WERI-Rb-1 (cell line): ENCODE results near the gene RYR3.

Experiments used
- DNase-seq: peaks from one replicate; pipeline ENCODE4 v3.0.0-alpha.2; 2020
- H3K27ac ChIP-seq: fragments of 250-450 bp; sonication (Bioruptor Pico); 2 replicates; pipeline ENCODE4 v1.5.1; 2020; ENCODE audit warnings: mild to moderate bottlenecking, moderate library complexity
- H3K27me3 ChIP-seq: fragments of 250-450 bp; sonication (Bioruptor Pico); 2 replicates; pipeline ENCODE4 v1.5.1; 2021; ENCODE audit warnings: mild to moderate bottlenecking, low read depth, moderate library complexity; ENCODE audit not compliant: insufficient read depth, severe bottlenecking
- H3K36me3 ChIP-seq: fragments of 250-450 bp; sonication (Bioruptor Pico); 2 replicates; pipeline ENCODE4 v1.5.1; 2020; ENCODE audit warnings: mild to moderate bottlenecking, moderate library complexity
- H3K4me3 ChIP-seq: 2 replicates; pipeline ENCODE4 v1.5.1; 2011; ENCODE audit warnings: low read depth, mild to moderate bottlenecking, control low read depth, low read length
- H3K9me3 ChIP-seq: fragments of 250-450 bp; sonication (Bioruptor Pico); 2 replicates; pipeline ENCODE4 v1.5.1; 2021; ENCODE audit warnings: mild to moderate bottlenecking, moderate library complexity; ENCODE audit not compliant: severe bottlenecking
- TF ChIP-seq, protein P1 (sequence below): IDR thresholded peaks from 2 replicates; pipeline ENCODE4 v1.5.1; 2011; ENCODE audit warnings: low read depth, mild to moderate bottlenecking, control low read depth, inconsistent platforms, low read length

RYR3 gene

DNA sequence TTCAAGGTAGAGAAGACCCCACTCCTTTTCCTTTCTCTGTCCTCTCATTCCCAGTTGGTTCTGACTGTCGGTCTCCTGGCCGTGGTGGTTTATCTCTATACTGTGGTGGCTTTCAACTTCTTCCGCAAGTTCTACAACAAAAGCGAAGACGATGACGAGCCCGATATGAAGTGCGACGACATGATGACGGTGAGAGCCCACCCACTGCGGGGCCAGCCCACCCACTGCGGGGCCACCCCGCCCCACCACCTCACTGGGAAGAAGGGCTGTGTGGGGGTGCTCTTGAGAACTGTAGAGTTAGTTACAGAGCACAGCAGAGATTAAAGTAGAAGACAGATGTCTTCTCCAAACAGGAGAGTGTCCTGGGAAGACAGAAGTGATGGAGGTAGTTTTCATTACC is 547.0 kb downstream of the RYR3 start:
- no peak for DNase-seq
- no peaks in the 10 kb centered on the region for H3K27me3 ChIP-seq
- no peaks in the 10 kb centered on the region for H3K9me3 ChIP-seq
- H3K4me3 ChIP-seq, result no peak overlapping the region
- no peak overlapping the region for H3K27ac ChIP-seq
- TF ChIP-seq, protein P1, sequence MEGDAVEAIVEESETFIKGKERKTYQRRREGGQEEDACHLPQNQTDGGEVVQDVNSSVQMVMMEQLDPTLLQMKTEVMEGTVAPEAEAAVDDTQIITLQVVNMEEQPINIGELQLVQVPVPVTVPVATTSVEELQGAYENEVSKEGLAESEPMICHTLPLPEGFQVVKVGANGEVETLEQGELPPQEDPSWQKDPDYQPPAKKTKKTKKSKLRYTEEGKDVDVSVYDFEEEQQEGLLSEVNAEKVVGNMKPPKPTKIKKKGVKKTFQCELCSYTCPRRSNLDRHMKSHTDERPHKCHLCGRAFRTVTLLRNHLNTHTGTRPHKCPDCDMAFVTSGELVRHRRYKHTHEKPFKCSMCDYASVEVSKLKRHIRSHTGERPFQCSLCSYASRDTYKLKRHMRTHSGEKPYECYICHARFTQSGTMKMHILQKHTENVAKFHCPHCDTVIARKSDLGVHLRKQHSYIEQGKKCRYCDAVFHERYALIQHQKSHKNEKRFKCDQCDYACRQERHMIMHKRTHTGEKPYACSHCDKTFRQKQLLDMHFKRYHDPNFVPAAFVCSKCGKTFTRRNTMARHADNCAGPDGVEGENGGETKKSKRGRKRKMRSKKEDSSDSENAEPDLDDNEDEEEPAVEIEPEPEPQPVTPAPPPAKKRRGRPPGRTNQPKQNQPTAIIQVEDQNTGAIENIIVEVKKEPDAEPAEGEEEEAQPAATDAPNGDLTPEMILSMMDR, result no peak
- H3K36me3 ChIP-seq, result no peaks in the 10 kb centered on the region

DNA sequence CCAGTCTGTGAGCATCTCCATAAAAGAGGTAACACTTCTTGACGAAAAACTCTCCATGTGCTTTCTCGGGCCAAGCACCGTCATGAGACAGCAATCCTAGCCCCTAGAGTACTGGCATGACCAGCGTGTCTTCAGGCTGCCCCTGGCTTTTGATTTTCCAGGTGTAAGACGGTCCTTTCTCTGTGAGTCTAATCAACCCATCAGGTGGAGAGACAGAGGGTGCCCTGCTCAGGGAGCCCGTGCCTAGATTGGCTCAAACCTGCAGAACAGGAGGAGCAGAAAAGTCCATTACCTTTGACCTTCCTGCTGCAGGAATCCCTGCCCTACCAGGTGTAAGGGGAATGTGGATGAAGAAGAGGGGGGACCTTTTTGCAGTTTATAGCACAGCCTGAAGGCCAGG is 548.1 kb downstream of the RYR3 start:
- Histone ChIP-seq H3K27me3 (no peaks in the 10 kb centered on the region), H3K9me3 (no peaks in the 10 kb centered on the region), H3K4me3 (no peak overlapping the region), H3K27ac (no peak overlapping the region), H3K36me3 (no peaks in the 10 kb centered on the region)
- DNase-seq, result no peak
- TF ChIP-seq, protein P1, result no peak

DNA sequence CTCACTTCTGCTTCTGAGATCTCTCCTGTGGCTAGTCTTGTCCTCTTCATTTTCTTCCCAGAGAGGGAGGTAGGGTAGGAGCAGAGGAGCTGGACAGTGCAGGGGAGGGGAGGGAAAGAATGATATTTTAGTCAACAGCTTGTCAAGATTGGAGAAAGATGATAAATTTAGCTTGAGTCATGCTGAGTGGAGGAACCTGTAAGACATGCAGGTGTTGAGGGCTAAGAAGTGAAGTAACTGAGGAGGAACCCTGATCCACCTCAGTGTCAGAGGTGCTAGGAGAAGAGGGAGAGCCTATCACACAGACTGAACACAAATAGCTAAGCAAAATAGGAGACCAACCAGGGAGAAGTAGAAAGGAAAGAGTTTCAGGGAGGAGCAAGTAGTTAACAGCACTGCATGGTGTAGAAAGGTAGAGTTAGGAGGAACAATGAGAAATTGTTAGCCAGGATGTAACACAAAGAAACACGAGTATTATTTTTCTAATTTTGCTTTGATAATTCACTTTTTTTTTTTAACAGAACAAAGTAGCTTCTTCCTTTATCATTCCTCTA is 549.3 kb downstream of the RYR3 start:
- Histone ChIP-seq H3K27me3 (no peaks in the 10 kb centered on the region), H3K27ac (no peak overlapping the region), H3K36me3 (no peaks in the 10 kb centered on the region), H3K4me3 (no peak overlapping the region), H3K9me3 (no peaks in the 10 kb centered on the region)
- DNase-seq, result no peak
- TF ChIP-seq, protein P1, result no peak

DNA sequence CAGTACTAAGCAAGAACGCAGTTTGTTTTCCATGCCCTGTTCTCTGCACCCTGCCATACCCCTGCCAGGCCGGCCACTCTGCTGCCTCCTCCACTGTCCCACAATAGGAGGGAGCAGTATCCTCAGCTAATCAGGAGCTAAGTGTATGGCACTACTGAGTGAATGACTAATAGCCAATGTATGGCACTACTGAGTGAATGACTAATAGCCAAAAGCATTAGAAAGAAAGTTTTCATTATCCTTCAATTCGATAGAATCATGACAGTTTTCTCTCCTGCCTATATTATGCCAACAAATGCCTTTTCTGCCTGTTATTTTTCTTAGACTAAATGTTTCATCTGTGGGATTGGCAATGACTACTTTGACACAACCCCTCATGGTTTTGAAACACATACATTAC is 550.0 kb downstream of the RYR3 start:
- Histone ChIP-seq H3K27ac (no peak overlapping the region), H3K36me3 (no peaks in the 10 kb centered on the region; the same call in 1 of the 2 replicates), H3K4me3 (no peak overlapping the region), H3K27me3 (no peaks in the 10 kb centered on the region), H3K9me3 (no peaks in the 10 kb centered on the region)
- TF ChIP-seq, protein P1, result no peak
- DNase-seq, result no peak

DNA sequence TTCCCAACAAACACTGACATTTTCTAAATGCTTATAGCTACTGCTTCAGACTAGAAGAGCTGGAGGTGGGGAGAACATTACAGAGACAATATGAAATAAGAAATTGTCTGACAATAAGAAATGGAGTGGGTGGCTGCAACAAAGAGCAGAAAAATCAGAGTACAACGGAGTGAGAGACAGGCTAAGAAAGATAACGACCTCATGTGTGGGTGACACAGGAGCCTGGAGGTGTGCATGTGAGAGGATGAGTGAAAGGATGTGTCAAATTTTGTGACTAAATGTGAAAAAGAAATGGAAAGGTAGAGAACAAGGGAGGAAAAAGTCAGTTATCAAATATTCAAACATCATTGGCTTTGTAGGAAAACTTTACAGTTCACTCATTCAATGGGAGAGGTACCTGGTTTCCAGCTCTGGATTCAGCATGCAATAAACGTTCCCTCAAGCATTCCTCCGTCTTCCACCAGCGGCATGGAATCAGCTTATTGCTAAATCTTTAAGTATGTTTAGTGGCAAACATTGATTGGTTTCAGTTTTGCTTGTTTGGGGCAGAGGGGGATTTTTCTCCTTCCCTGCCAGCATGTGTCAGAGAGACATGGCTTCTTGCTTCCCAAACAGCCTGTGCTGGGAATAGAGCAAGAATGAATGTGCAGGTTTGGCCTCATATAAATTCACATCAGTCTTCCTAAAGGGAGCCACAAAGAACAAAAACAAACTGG is 553.8 kb downstream of the RYR3 start:
- peaks cover 3% of the 10 kb centered on the region; the same call in 1 of the 2 replicates for H3K36me3 ChIP-seq
- no peaks in the 10 kb centered on the region for H3K27me3 ChIP-seq
- no peak for DNase-seq
- H3K27ac ChIP-seq, result no peak overlapping the region
- no peaks in the 10 kb centered on the region for H3K9me3 ChIP-seq
- TF ChIP-seq, protein P1, result no peak
- H3K4me3 ChIP-seq, result no peak overlapping the region
